GM12878 (cell line): ENCODE results near the gene ABHD17C. TPM values are rescaled to one million over a fixed set of nuclear protein-coding genes. Genes with fewer than 3 reads are reported as not detected.

Experiments
- ATAC-seq: fragments of 200-7000 bp; cut with Tn5 transposase; 3 replicates; pipeline ENCODE4 v1.9.1; 2020; ENCODE audit warnings: mild to moderate bottlenecking, moderate library complexity
- BruUV-seq: library from RNA; stranded (reverse); fragments of 400-500 nt; replicated peaks from 2 replicates; lab custom pipeline; 2021; lab: Mats Ljungman, UMichigan
- CTCF ChIA-PET: fragments of 300-600 bp; sonication (Branson Sonifier 250); formaldehyde crosslinking; extraction: SDS; loops from one replicate; lab custom pipeline; 2021; ENCODE audit warnings: inconsistent platforms; lab: Yijun Ruan, JAX
- POLR2A ChIA-PET: fragments of 350-600 bp; formaldehyde crosslinking; extraction: SDS; loops from one replicate; lab custom pipeline; 2021; ENCODE audit warnings: inconsistent platforms; lab: Charles Lee
- RAD21 ChIA-PET: fragments of 300-600 bp; sonication (Branson Sonifier 250); formaldehyde crosslinking; loops from one replicate; lab custom pipeline; 2023; ENCODE audit warnings: antibody characterized with exemption; ENCODE audit not compliant: unreplicated experiment; lab: Charles Lee
- SMC1A ChIA-PET: fragments of 300-600 bp; sonication (Branson Sonifier 250); formaldehyde crosslinking; loops from one replicate; lab custom pipeline; 2023; ENCODE audit not compliant: unreplicated experiment, uncharacterized antibody; lab: Charles Lee
- DNase-seq: peaks from one replicate; pipeline ENCODE4 v3.0.0-alpha.2; 2011; ENCODE audit warnings: low read depth, low spot score
- FAIRE-seq: peaks from 3 replicates; lab custom pipeline; 2011; peaks lifted over from hg19 to GRCh38; lab: Jason Lieb, UNC
- H2AFZ ChIP-seq: 2 replicates; pipeline ENCODE4 v1.6.0; 2011; ENCODE audit warnings: low read depth, low read length, control low read depth; ENCODE audit not compliant: control insufficient read depth
- H3K27ac ChIP-seq: 2 replicates; pipeline ENCODE4 v1.5.1; 2011; ENCODE audit warnings: control low read depth; ENCODE audit not compliant: control insufficient read depth, insufficient read depth
- H3K27me3 ChIP-seq, 2 experiments: replicated peaks in 1 of 2; 2 replicates each; pipeline versions ENCODE4 v1.6.0 to v1.6.1; 2011; ENCODE audit warnings: low read length in 1 of 2; ENCODE audit not compliant: control insufficient read depth in 2 of 2, insufficient read depth in 2 of 2
- H3K36me3 ChIP-seq, 2 experiments: 2 replicates each; pipeline ENCODE4 v1.5.1; 2011; ENCODE audit warnings: low read length in 1 of 2; ENCODE audit not compliant: control insufficient read depth in 2 of 2, insufficient read depth in 2 of 2
- H3K4me1 ChIP-seq: 2 replicates; pipeline ENCODE4 v1.6.1; 2011; ENCODE audit warnings: mild to moderate bottlenecking, low read length, moderate library complexity, mixed read lengths; ENCODE audit not compliant: control insufficient read depth, insufficient read depth
- H3K4me2 ChIP-seq: 2 replicates; pipeline ENCODE4 v1.6.0; 2011; ENCODE audit warnings: control low read depth; ENCODE audit not compliant: control insufficient read depth, insufficient read depth
- H3K4me3 ChIP-seq: fragments of 200-600 bp; sonication (generic); 2 replicates; pipeline ENCODE4 v1.5.1; 2016
- H3K79me2 ChIP-seq: 2 replicates; pipeline ENCODE4 v1.6.0; 2011; ENCODE audit warnings: low read length; ENCODE audit not compliant: control insufficient read depth, insufficient read depth
- H3K9ac ChIP-seq: 2 replicates; pipeline ENCODE4 v1.8.0; 2011; ENCODE audit warnings: low read length, control low read depth, mixed read lengths; ENCODE audit not compliant: control insufficient read depth, insufficient read depth
- H3K9me3 ChIP-seq: replicated peaks from 3 replicates; pipeline ENCODE4 v1.5.1; 2011; ENCODE audit warnings: mild to moderate bottlenecking, low read length; ENCODE audit not compliant: control insufficient read depth, insufficient read depth
- H4K20me1 ChIP-seq: 2 replicates; pipeline ENCODE4 v1.6.0; 2011; ENCODE audit not compliant: control insufficient read depth, insufficient read depth
- CBX5 ChIP-seq: sonication (generic); IDR thresholded peaks from 2 replicates; pipeline ENCODE4 v1.6.1; 2016; ENCODE audit warnings: low read depth, moderate library complexity, mild to moderate bottlenecking, inconsistent platforms
- CHD4 ChIP-seq: fragments of 200-600 bp; sonication (generic); IDR thresholded peaks from 2 replicates; pipeline ENCODE4 v1.6.1; 2016; ENCODE audit warnings: mild to moderate bottlenecking
- CREB1 ChIP-seq: IDR thresholded peaks from 2 replicates; pipeline ENCODE4 v1.6.1; 2012; ENCODE audit warnings: low read depth, mild to moderate bottlenecking, inconsistent platforms
- FOS ChIP-seq: IDR thresholded peaks from 3 replicates; pipeline ENCODE4 v1.6.1; 2011; ENCODE audit warnings: borderline replicate concordance; ENCODE audit not compliant: insufficient read length; ENCODE audit errors: extremely low read depth
- FOXM1 ChIP-seq: IDR thresholded peaks from 2 replicates; pipeline ENCODE4 v1.6.1; 2012; ENCODE audit warnings: low read depth, mild to moderate bottlenecking, inconsistent platforms, low read length, moderate library complexity
- IKZF2 ChIP-seq, 2 experiments: fragments of 450-650 bp; IDR thresholded peaks; 2 replicates each; pipeline ENCODE4 v1.6.1; 2017; ENCODE audit warnings: mild to moderate bottlenecking in 2 of 2, moderate library complexity in 2 of 2
- MLLT1 ChIP-seq: fragments of 450-650 bp; IDR thresholded peaks from 2 replicates; pipeline ENCODE4 v1.6.1; 2016; ENCODE audit warnings: mild to moderate bottlenecking
- SMAD5 ChIP-seq: IDR thresholded peaks from 2 replicates; pipeline ENCODE4 v1.6.1; 2016; ENCODE audit warnings: antibody characterized with exemption, low read depth
- TBL1XR1 ChIP-seq: IDR thresholded peaks from 2 replicates; pipeline ENCODE4 v1.6.1; 2012; ENCODE audit warnings: low read depth, low read length, improper control_type of control experiment
- YBX1 ChIP-seq: fragments of 450-650 bp; IDR thresholded peaks from 2 replicates; pipeline ENCODE4 v1.6.1; 2016; ENCODE audit warnings: antibody characterized with exemption
- ZNF217 ChIP-seq: fragments of 450-650 bp; IDR thresholded peaks from 2 replicates; pipeline ENCODE4 v1.6.1; 2017; ENCODE audit warnings: antibody characterized with exemption, mild to moderate bottlenecking
- WGBS: methylation state at CpG from one replicate; pipeline ENCODE4 v1.1.6; 2016; ENCODE audit warnings: low lambda C conversion rate; ENCODE audit not compliant: insufficient replicate concordance, insufficient coverage; ENCODE audit errors: missing lambda C conversion rate; 5-methylcytosine and 5-hydroxymethylcytosine counted together
- in situ Hi-C: fragments of 300-500 bp; cut with MboI; formaldehyde crosslinking; loops from 9 replicates; pipeline ENCODE4 v1.14.3; 2018; ENCODE audit warnings: mixed read lengths
- intact Hi-C: fragments of 100-400 bp; cut with micrococcal nuclease; formaldehyde crosslinking; loops from one replicate; pipeline ENCODE4 v1.14.2; 2022; ENCODE audit not compliant: unreplicated experiment
- polyA plus RNA-seq, 11 experiments: library from polyadenylated mRNA; depleted of rRNA in 4 of 11; unstranded in 6 of 11; stranded (reverse) in 5 of 11; fragments of >200 nt; fragmentation: Nextera tagmentation in 4 of 11; fragmentation: Illumina TruSeq in 1 of 11; extraction: Ambion mirVana in 4 of 11; extraction: Trizol in 1 of 11; gene quantifications; 1 replicate in 1 of 11; 2 replicates in 10 of 11; pipeline versions ENCODE4 v1.2.1 to v1.2.3, GENCODE V29; 2011 to 2016; ENCODE audit warnings: inconsistent platforms in 2 of 11, missing spikeins in 2 of 11, low read depth in 1 of 11
- total RNA-seq, 4 experiments: library from RNA; depleted of rRNA in 3 of 4; stranded (reverse); fragments of >200 nt in 3 of 4; fragmentation: Illumina TruSeq in 1 of 4; extraction: Trizol in 1 of 4; gene quantifications; 2 replicates each; pipeline versions ENCODE4 v1.2.1 to v1.2.3, GENCODE V29; 2013 to 2021
- TF ChIP-seq, protein P1 (sequence below): IDR thresholded peaks from 2 replicates; pipeline ENCODE4 v1.6.1; 2012; ENCODE audit warnings: low read length, inconsistent platforms
- TF ChIP-seq, protein P2 (sequence below): IDR thresholded peaks from 2 replicates; pipeline ENCODE4 v1.6.1; 2011; ENCODE audit warnings: mild to moderate bottlenecking, low read depth, low read length, moderate library complexity; ENCODE audit not compliant: insufficient replicate concordance

ABHD17C gene
- total and polyA plus RNA-seq, 10 of the 15 experiments (the other 5 are each of a cell fraction or from before 2014, with no cell fraction given) = 0.92 to 11.4 (median 5.5) TPM

- ChIA-PET POLR2A (no interaction called here), RAD21 (no interaction called here), SMC1A (no interaction called here), CTCF (no interaction called here)
- intact Hi-C loops = no loop called here
- no peak overlapping the region for H2AFZ ChIP-seq
- no peak for ATAC-seq
- no peaks in the 10 kb centered on the region for H3K36me3 ChIP-seq
- peaks cover 7% of the 10 kb centered on the region; the same call in 2 of the 3 replicates for H3K9me3 ChIP-seq
- 35% methylated on average over 2 of the region's 2 CpGs for WGBS
- no peaks in the 10 kb centered on the region for H3K79me2 ChIP-seq
- TF ChIP-seq, protein P1, sequence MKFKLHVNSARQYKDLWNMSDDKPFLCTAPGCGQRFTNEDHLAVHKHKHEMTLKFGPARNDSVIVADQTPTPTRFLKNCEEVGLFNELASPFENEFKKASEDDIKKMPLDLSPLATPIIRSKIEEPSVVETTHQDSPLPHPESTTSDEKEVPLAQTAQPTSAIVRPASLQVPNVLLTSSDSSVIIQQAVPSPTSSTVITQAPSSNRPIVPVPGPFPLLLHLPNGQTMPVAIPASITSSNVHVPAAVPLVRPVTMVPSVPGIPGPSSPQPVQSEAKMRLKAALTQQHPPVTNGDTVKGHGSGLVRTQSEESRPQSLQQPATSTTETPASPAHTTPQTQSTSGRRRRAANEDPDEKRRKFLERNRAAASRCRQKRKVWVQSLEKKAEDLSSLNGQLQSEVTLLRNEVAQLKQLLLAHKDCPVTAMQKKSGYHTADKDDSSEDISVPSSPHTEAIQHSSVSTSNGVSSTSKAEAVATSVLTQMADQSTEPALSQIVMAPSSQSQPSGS = no peak
- TF ChIP-seq IKZF2 (IDR thresholded peaks at IDR 0.05) (no peak), CBX5 (no peak), CREB1 (no peak), MLLT1 (no peak), FOS (no peak), ZNF217 (no peak), TBL1XR1 (no peak), SMAD5 (no peak), YBX1 (no peak), FOXM1 (no peak), CHD4 (no peak)
- TF ChIP-seq, protein P2, sequence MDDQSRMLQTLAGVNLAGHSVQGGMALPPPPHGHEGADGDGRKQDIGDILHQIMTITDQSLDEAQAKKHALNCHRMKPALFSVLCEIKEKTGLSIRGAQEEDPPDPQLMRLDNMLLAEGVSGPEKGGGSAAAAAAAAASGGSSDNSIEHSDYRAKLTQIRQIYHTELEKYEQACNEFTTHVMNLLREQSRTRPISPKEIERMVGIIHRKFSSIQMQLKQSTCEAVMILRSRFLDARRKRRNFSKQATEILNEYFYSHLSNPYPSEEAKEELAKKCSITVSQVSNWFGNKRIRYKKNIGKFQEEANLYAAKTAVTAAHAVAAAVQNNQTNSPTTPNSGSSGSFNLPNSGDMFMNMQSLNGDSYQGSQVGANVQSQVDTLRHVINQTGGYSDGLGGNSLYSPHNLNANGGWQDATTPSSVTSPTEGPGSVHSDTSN = no peak
- no peak overlapping the region for H3K27ac ChIP-seq
- no peak for FAIRE-seq
- BruUV-seq = no TSS peak
- no peaks in the 10 kb centered on the region for H3K27me3 ChIP-seq
- no peak overlapping the region for H3K9ac ChIP-seq
- H3K4me1 ChIP-seq = no peaks in the 10 kb centered on the region
- in situ Hi-C loops = no loop called here
- no peak for DNase-seq
- H3K4me3 ChIP-seq = no peak overlapping the region
- no peaks in the 10 kb centered on the region for H4K20me1 ChIP-seq
- H3K4me2 ChIP-seq = no peak overlapping the region
These were observed 15.3 kb upstream of the ABHD17C start for GRCh38 chr15:80679804-80680175.
